Caco-2 (cell line): ENCODE results near the gene ZFAND4. TPM values are rescaled to one million over a fixed set of nuclear protein-coding genes. Genes with fewer than 3 reads are reported as not detected.

ENCODE experiments used
- BruUV-seq: library from RNA; stranded (reverse); fragments of 400-500 nt; replicated peaks from 2 replicates; lab custom pipeline; 2021; lab: Mats Ljungman, UMichigan
- CTCF ChIA-PET: fragments of 300-600 bp; sonication (Branson Sonifier 250); formaldehyde crosslinking; loops from one replicate; lab custom pipeline; 2022; ENCODE audit warnings: antibody characterized with exemption; lab: Charles Lee
- POLR2A ChIA-PET: fragments of 300-600 bp; sonication (Branson Sonifier 250); formaldehyde crosslinking; loops from one replicate; lab custom pipeline; 2022; ENCODE audit warnings: antibody characterized with exemption; lab: Charles Lee
- DNase-seq, 2 experiments: peaks; one replicate each; pipeline versions ENCODE4 v3.0.0 to v3.0.0-alpha.2; 2020 to 2022
- H3K27me3 ChIP-seq: replicated peaks from 2 replicates; pipeline ENCODE4 v1.6.0; 2011; ENCODE audit warnings: low read length; ENCODE audit not compliant: control insufficient read depth, insufficient read depth
- H3K36me3 ChIP-seq: 2 replicates; pipeline ENCODE4 v1.5.1; 2011; ENCODE audit warnings: low read length; ENCODE audit not compliant: control insufficient read depth, insufficient read depth
- H3K4me1 ChIP-seq: fragments of 250-450 bp; sonication (Bioruptor Pico); 2 replicates; pipeline ENCODE4 v1.5.1; 2020; ENCODE audit warnings: mild to moderate bottlenecking
- H3K4me3 ChIP-seq: 2 replicates; pipeline ENCODE4 v1.5.1; 2011; ENCODE audit warnings: low read depth, mild to moderate bottlenecking, control low read depth, low read length
- H3K9me3 ChIP-seq: fragments of 250-450 bp; sonication (Bioruptor Pico); 2 replicates; pipeline ENCODE4 v1.5.1; 2020; ENCODE audit warnings: mild to moderate bottlenecking, moderate library complexity
- H3K27ac Mint-ChIP-seq: one replicate; pipeline ENCODE4 v1.8.0; 2022; ENCODE audit warnings: mixed read lengths; ENCODE audit not compliant: unreplicated experiment
- H3K27me3 Mint-ChIP-seq: one replicate; pipeline ENCODE4 v1.8.0; 2022; ENCODE audit warnings: mixed read lengths; ENCODE audit not compliant: insufficient read depth, unreplicated experiment
- H3K36me3 Mint-ChIP-seq: one replicate; pipeline ENCODE4 v1.8.0; 2022; ENCODE audit warnings: mild to moderate bottlenecking, mixed read lengths; ENCODE audit not compliant: insufficient read depth, unreplicated experiment
- H3K4me1 Mint-ChIP-seq: one replicate; pipeline ENCODE4 v1.8.0; 2022; ENCODE audit warnings: low read depth, mixed read lengths; ENCODE audit not compliant: unreplicated experiment
- H3K4me3 Mint-ChIP-seq: one replicate; pipeline ENCODE4 v1.8.0; 2022; ENCODE audit warnings: mild to moderate bottlenecking, moderate library complexity, mixed read lengths; ENCODE audit not compliant: unreplicated experiment
- H3K9me3 Mint-ChIP-seq: one replicate; pipeline ENCODE4 v1.8.0; 2022; ENCODE audit warnings: mixed read lengths; ENCODE audit not compliant: unreplicated experiment
- CTCF ChIP-seq, 2 experiments: fragments of 200-600 bp in 1 of 2; IDR thresholded peaks; 1 replicate in 1 of 2; 2 replicates in 1 of 2; pipeline versions ENCODE4 v1.5.1 to v1.8.0; 2011 to 2022; ENCODE audit warnings: antibody characterized with exemption in 1 of 2, control low read depth in 1 of 2, inconsistent platforms in 1 of 2, low read depth in 1 of 2, low read length in 1 of 2, mild to moderate bottlenecking in 1 of 2, moderate library complexity in 1 of 2; ENCODE audit not compliant: insufficient read depth in 1 of 2, severe bottlenecking in 1 of 2, unreplicated experiment in 1 of 2
- intact Hi-C: fragments of 100-400 bp; cut with micrococcal nuclease; formaldehyde crosslinking; loops from one replicate; pipeline ENCODE4 v1.10.0; 2022; ENCODE audit not compliant: unreplicated experiment
- total RNA-seq: library from RNA; stranded (reverse); gene quantifications from 2 replicates; pipeline ENCODE4 v1.2.3, GENCODE V29; 2022

Gene ZFAND4
- total RNA-seq, 1 experiment from 2014 or later, result 9.3 TPM

GRCh38 chr10:45585131-45585530, 87.4 kb downstream of the ZFAND4 start:
- H3K27me3 Mint-ChIP-seq, result peaks cover 3% of the 10 kb centered on the region
- Histone ChIP-seq H3K9me3 (no peaks in the 10 kb centered on the region; the same call in 1 of the 2 replicates), H3K4me1 (no peaks in the 10 kb centered on the region), H3K36me3 (no peaks in the 10 kb centered on the region), H3K27me3 (no peaks in the 10 kb centered on the region), H3K4me3 (no peak overlapping the region)
- CTCF ChIA-PET, result no interaction called here
- POLR2A ChIA-PET, result interaction anchor here (0.6 kb wide), 1 partner anchor 87 kb away, joined by 3 read pairs; no protein-coding TSS in a partner anchor
- BruUV-seq, result no TSS peak
- no peak for DNase-seq
- no peaks in the 10 kb centered on the region for H3K36me3 Mint-ChIP-seq
- intact Hi-C loops, result no loop called here
- TF ChIP-seq CTCF (IDR thresholded peaks at IDR 0.05; ENCODE audit: insufficient read depth in 1 of 2, low read depth in 1 of 2, low read length in 1 of 2, severe bottlenecking in 1 of 2, unreplicated experiment in 1 of 2), result no peak
- H3K27ac Mint-ChIP-seq, result no peak overlapping the region
- no peak overlapping the region for H3K4me3 Mint-ChIP-seq
- H3K9me3 Mint-ChIP-seq, result no peaks in the 10 kb centered on the region
- H3K4me1 Mint-ChIP-seq, result no peaks in the 10 kb centered on the region

DNA sequence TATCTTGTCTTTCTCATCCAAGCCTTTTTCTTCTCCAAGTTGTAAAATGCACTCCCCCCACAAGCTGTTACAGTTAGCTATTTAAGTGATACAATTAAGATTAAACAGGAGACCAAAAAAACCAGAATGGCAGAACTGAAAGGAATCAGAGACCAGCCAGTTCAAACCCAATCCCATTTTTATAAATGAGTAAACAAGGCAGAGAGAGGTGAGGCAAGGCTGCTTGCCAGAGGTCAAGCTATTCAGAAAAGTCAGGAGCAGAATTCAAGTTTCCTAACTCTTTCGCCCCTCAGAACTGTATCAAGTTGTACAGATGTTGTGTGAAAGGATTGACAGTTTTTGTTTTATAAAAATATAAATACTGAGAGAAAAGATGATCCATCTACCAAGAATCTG, 90.2 kb downstream of the ZFAND4 start:
- no peak overlapping the region for H3K4me3 ChIP-seq
- Mint-ChIP-seq H3K36me3 (no peaks in the 10 kb centered on the region), H3K4me1 (no peaks in the 10 kb centered on the region), H3K4me3 (no peak overlapping the region), H3K27me3 (peaks cover 3% of the 10 kb centered on the region), H3K9me3 (no peaks in the 10 kb centered on the region), H3K27ac (no peak overlapping the region)
- TF ChIP-seq CTCF (IDR thresholded peaks at IDR 0.05; ENCODE audit: insufficient read depth in 1 of 2, low read depth in 1 of 2, low read length in 1 of 2, severe bottlenecking in 1 of 2, unreplicated experiment in 1 of 2), result no peak
- DNase-seq, result no peak
- no peaks in the 10 kb centered on the region for H3K27me3 ChIP-seq
- no TSS peak for BruUV-seq
- H3K9me3 ChIP-seq, result no peaks in the 10 kb centered on the region; the same call in 1 of the 2 replicates
- ChIA-PET CTCF (no interaction called here), POLR2A (no interaction called here)
- H3K4me1 ChIP-seq, result no peaks in the 10 kb centered on the region
- H3K36me3 ChIP-seq, result no peaks in the 10 kb centered on the region
- intact Hi-C loops, result no loop called here

GRCh38 chr10:45581582-45582385, 90.8 kb downstream of the ZFAND4 start:
- no peak for DNase-seq
- H3K36me3 ChIP-seq, result no peaks in the 10 kb centered on the region
- Mint-ChIP-seq H3K27me3 (peaks cover 3% of the 10 kb centered on the region), H3K36me3 (no peaks in the 10 kb centered on the region), H3K4me3 (no peak overlapping the region), H3K9me3 (no peaks in the 10 kb centered on the region), H3K4me1 (no peaks in the 10 kb centered on the region), H3K27ac (no peak overlapping the region)
- no peaks in the 10 kb centered on the region for H3K27me3 ChIP-seq
- BruUV-seq, result no TSS peak
- ChIA-PET POLR2A (no interaction called here), CTCF (no interaction called here)
- H3K9me3 ChIP-seq, result no peaks in the 10 kb centered on the region; the same call in 1 of the 2 replicates
- no peak for TF ChIP-seq CTCF (IDR thresholded peaks at IDR 0.05; ENCODE audit: insufficient read depth in 1 of 2, low read depth in 1 of 2, low read length in 1 of 2, severe bottlenecking in 1 of 2, unreplicated experiment in 1 of 2)
- intact Hi-C loops, result no loop called here
- no peaks in the 10 kb centered on the region for H3K4me1 ChIP-seq
- no peak overlapping the region for H3K4me3 ChIP-seq
